CD4-positive, alpha-beta T cell treated with Interleukin-15 for 4 hours (primary cell): Measurements from ENCODE around the gene OR51L1.
"Not testable (repeated sequence)": the region's sequence is repeated elsewhere in the genome, so short reads cannot be mapped to it uniquely, and the experiment has no call there.

Experiments
- DNase-seq: peaks from one replicate; pipeline ENCODE4 v3.0.0-alpha.2; 2020; ENCODE audit warnings: low spot score

Gene OR51L1, protein sequence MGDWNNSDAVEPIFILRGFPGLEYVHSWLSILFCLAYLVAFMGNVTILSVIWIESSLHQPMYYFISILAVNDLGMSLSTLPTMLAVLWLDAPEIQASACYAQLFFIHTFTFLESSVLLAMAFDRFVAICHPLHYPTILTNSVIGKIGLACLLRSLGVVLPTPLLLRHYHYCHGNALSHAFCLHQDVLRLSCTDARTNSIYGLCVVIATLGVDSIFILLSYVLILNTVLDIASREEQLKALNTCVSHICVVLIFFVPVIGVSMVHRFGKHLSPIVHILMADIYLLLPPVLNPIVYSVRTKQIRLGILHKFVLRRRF

DNA sequence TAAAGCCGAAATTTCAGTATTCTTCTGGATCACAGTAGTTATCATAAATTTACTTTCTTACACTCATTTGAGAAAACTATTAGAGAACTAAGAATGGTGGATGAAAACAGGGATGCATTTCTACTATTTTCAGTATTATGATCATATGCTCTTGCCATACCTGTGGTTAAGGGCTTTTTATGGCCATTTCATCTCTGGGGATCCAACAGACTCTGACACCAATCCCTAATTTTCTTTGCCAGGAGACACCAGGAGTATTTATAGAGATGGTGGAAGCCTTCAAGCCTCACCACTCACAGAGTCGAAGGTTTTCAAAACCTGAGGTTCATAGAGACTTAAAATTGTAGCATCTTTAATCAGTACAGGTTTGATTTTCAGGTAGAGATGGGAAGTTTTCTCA lies at the start of gene OR51L1:
TSS of gene OR51L1 (plus strand) at position 301 of the 400 bp plus-strand sequence. CDS start 4,132 bp downstream, outside the sequence.
- DNase-seq = no peak

DNA sequence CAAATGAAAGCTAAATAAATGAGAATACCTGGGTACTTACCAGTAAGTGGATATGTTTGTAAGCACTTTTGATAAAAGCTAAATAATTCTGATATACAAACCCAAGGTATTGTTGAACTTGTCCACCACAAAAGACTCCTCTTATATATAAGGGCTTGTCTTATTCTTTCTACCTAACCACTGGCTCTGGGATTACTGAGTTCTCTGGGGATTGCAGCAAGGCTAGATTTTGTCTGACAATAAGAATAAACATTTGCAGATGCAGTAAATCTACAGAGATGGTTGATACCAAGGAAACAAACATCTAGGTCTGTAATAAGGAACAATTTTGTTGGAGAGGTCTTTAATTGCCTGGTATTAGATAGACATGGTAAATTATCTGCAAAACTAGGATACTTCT lies 47.1 kb upstream of the OR51L1 start, which contains the start of gene OR51A4:
TSS of gene OR51A4 (minus strand) at position 101 of the 400 bp plus-strand sequence. CDS start 505 bp downstream, outside the sequence.
- DNase-seq = no peak

DNA sequence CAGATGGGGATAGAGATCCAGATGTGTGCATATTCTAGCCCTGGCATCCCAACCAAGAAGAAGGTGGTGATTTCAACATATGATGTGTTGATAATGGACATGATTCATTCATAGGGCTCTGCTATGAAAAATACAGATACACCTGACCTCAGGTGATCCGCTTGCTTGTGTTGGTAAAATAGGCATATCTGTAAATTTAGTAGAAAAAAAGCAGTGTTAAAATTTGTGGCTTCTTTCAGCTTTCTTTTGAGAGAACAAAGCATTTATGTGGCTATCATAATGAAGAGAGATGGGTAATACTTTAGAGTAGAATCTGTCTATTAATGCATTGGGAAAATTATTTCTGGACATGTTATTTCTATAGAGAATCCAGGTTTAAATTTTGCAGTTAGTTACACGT lies 39.0 kb upstream of the OR51L1 start, which contains the start of gene OR51A2:
TSS of gene OR51A2 (minus strand) at position 101 of the 400 bp plus-strand sequence. CDS start at position 101, 0 bp downstream.
- DNase-seq = not testable (repeated sequence)

DNA sequence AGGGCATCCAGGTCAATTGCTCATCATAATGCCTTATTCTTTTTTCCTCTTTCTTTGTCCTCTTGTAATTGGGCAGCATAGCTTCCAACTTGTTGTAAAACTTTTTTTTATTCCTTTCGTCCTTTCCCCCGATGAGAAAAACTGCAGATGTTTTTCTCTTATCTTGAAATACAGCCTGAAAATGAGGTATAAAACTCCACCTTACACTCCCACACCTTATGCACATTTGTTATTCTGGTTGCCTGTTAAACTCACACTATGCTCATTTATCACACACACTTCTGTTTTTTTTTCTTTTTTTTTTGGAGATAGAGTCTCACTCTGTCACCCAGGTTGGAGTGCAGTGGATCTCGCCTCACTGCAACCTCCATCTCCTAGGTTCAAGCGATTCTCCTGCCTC lies 37.3 kb upstream of the OR51L1 start:
- DNase-seq = no peak

DNA sequence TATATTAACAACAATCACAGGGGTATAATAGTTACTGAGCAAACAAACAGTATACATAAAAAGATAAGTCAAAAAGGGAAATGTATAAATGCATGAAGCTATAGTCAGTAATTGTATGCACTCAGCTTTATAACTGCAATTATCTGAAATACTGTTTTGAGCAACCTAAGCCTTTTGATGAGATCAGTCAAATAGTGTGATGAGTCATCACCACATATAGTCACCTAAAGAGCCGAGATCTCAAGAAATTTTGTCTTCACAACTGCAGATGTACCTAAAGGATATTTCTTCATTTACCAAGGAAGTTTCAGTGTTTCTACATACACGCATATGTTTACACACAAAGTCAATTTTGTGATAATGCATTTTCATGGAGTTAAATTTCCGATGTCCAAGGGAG lies 33.8 kb upstream of the OR51L1 start:
- DNase-seq = no peak

DNA sequence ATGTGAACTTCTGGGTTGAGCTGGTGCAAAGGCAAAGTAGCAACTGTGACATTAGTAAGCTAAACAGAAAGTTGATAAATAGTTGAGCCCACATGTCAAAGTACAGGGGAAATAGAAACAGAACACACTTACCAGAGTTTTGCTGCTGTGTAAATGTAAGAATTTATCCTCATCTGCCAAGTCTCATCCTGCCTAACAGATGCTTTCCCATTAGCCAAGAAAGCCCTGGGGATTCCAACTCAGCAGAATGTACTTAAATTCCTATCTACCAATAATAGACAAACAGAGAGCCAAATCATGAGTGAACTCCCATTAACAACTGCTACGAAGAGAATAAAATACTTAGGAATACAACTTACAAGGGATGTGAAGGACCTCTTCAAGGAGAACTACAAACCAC lies 31.8 kb upstream of the OR51L1 start:
- DNase-seq = no peak

DNA sequence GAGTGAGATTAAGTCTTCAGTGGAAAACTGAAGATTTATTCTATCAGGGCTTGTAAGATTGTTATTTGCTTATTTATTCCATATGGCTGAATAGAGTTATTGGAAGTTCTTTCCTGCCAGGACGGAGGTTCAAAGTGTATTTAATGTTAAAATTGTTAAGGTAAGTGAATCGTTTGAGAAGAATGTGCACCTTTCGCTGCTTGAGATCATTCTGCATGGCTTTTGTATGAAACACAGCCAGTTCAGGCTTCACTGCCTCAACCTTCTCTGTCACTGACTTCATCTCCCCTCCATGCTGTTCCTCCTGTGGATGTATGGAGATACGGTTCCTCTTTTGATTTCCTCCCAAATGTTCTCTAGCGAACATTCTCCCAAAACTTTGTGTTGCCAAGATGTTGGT lies 19.2 kb upstream of the OR51L1 start:
- no peak for DNase-seq

DNA sequence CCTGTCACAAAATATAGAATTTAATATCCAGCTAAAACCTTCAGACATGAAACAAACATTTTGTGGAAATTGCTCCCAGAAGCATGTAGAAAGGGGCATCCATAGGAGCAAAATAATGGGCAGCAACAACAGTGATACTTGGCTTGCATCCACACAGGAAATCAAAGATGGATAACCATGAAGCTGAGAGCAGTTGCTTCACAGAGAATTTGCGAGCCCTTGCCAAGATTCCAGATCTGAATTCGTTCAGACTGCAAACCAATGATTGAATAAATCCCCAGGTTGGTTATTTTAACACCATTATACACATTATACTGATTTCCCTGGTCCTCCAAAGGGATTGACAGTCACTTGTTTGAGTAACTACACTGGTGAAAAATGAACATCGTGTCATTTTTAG lies 15.6 kb upstream of the OR51L1 start:
- no peak for DNase-seq

DNA sequence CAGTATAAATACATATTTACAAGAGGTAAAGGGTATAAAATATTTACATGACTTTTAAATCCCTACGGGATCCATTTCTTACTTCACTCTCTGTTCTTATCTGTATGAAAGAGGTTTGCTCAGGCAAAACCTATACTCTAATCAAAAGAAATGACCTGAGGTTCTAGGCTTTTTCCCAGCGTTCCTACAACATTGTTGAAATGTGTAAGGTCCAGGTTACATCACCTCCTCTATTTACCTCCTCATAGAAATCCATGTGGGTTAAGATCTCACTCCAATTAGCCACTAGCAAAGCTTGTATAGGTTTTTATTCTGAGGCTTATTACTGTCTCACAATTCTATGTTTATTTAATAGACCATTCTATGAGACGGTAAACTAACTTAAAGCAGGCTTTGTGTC lies 12.0 kb upstream of the OR51L1 start:
- no peak for DNase-seq

DNA sequence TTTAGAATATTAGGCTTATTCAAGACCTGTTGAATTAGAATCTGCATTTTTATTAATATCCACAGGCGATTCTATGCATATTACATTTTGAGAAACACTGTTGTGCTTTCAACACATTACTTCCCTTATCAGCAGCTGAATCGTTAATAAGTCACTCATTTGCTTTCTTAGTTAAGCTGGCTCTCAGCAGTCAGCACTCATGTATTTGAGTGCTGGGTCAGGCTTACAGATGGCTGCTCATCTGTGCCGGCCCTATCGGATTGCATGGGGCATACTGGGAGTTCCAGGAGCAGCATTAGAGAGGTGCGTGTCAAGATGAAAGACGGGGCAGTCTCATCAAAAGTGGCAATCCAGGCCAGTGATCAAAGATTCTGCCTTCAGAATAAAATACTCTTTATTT lies 10.8 kb upstream of the OR51L1 start:
- DNase-seq = no peak

DNA sequence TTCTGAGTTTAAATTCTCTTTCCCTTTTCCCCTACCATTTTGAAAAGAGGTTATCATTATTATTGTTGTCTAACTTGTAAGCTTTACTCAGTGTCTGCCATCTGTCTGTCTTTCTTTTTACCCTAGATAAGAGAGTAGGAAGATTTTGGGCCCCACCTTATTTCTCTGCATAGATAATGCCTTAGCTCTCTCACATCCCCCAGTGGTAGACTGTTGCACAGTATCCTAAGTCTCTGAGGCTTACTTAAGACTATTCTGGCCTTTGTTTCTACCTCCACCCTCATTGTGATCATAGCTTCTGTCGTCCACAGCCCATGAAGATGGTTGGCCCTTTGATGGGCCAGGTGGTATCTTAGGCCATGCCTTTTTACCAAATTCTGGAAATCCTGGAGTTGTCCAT lies 3.6 kb upstream of the OR51L1 start:
- DNase-seq = no peak

DNA sequence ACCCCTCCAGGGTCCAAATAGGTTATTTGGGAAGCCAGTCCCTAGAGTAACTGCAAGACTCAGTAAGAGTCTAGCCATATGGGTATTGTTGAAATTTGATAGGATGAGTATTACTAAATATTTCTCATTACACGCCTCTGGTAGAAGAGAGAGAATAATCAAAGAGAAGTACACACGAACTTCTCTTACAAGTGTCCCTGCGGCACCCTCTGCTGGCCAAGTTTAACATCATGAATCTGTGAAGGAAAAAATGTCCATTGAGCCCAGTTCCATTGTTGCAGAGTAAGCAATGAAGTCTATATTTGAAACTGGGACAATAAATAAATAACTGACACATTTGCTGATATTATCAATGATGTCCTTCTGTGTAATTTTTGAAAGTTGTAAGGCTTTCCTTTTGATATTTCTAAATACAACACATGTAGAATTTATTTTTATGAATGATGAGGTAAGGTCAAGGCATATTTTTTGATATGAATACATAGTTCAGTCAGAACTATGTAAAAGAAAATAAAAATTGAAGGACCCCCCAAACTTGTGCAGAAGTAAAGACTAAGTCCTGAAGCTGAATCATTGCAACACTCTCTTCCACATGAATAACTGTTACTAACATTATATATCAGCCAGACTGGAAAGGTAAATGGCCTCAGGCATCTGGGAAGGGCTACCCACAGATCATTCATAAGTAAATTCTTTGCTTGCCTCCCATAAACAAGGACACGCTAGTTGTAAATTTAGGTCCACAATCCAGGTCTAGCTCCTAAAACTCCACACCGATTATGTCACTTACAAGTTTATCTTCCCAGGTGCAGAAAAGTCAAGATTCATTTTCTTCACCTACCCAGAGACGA lies 10.0 kb downstream of the OR51L1 start:
- DNase-seq = no peak

DNA sequence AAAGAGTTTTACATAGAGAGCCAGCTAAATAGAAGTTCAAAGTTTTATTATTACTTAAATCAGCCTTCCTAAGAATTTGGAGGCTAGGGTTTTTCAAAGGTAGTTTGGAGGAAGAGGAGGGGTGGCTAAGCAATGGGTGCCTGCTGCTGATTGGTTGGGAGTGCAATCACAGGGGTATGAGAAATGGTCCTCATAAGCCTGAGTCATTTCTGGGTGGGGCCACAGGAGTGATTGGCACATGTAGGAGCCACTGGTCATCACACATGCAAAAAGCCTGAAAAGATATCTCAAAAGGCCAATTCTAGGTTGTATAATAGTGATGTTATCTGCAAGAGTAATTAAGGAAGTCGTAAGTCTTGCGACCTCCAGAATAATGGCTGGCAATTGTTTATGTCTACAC lies 12.9 kb downstream of the OR51L1 start:
- no peak for DNase-seq

DNA sequence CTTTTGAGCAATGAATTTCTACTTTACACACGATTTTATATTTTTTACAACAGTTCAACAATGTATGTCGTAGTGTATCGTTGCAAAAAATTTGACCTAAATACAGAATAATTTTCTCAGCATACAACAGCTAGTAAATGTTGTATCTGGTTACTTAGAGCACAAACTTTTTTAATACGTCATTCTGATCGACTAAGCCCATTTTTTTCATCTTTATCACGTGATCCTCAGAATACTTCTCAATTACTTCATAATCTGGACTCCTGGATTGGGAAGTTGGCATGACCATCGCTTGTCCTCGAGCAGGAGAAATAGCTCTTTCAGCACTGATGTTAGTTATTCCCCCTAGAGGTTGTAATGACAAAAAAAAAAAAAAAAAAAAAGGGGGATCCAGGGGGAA lies 16.6 kb downstream of the OR51L1 start:
- no peak for DNase-seq

DNA sequence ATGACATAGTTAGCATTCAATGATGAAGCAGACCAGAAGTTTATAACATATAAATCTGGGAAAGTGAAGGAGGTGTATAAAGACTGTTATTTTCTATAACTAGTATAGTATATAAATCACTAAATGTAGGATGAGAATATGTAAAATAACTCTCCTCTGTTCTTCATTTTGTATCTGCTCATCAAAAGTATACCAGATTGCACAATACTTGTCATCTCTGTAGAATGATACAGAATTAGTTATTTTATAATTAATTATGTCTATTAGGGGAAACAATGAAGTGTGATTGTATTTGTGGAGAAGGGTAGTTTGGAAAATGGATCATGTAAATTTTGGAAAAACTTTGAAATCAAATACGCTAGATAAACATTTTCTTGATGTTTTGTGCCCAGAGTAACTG lies 18.4 kb downstream of the OR51L1 start:
- DNase-seq = no peak

DNA sequence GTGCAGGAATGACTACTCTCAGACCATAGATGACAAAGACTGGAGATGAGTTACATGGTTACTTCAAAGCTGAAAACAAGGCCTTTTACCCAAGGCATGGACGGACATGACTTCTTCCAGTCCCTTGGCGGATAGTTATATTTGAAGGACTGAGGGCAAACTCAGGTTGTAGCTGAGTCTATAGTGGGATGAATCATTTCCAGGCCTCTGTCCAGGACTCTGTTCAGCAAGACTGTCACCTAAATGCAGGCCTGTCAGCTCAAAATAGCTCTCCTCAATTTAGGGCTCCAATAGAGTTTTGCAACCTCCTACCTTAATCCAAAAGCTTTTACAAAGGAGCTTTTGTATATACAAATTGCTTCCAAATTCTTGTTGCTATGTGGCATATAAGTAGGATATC lies 27.3 kb downstream of the OR51L1 start:
- no peak for DNase-seq

DNA sequence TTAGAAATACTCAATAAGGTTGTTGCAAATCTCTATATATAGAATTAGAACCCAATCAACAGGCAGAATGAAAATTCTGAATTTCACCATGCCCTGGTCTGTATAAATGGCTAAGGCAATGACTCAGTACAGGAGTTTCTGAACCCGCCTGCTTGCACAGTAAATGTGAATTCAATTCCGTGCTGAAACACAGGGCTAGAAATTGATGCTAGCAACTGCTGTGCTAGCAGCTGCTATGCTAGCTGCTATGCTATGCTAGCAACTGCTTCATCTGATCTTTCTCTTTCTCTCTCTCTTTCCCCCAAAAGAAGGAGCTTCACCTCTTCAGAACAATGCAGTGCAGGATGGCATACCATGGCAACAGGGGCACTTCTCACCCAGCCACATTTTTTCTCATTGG lies 42.0 kb downstream of the OR51L1 start:
- DNase-seq = no peak

DNA sequence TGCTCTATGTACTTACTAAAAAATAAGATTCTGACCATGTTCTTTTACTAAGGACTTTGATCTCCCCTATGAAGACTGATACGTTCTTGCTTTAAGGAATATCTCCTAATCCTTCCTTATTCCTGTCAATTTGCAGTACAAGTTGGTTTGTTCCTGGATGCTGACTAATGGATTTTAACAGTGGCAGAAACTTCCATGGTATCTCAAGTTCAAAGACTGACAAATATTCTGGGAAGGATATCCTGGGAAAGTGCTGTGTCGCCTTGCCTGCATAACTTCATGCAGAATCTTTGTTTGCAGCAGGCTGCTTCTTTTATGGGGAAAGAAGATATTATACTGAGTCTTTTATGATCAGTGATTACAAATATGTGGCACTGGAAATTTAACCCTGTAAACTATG lies 43.3 kb downstream of the OR51L1 start:
- DNase-seq = no peak

DNA sequence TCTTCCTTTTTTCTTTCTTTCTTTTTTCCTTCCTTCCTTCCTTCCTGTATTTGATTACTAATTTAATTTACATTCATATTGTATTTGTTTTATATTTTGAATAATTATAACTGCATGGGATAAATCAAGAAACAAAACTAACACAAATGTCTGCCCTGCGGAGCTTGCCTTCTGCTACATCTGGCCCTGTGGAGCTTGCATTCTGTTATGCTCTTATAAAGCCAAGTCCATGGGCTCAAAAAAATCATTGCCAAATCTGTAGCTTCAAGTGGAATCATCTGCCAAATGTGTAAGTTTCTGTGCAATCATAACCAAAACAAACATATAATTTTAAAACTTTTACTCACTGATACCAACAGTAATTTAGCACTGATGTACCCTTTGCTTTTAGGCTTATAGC lies 43.7 kb downstream of the OR51L1 start:
- DNase-seq = no peak

DNA sequence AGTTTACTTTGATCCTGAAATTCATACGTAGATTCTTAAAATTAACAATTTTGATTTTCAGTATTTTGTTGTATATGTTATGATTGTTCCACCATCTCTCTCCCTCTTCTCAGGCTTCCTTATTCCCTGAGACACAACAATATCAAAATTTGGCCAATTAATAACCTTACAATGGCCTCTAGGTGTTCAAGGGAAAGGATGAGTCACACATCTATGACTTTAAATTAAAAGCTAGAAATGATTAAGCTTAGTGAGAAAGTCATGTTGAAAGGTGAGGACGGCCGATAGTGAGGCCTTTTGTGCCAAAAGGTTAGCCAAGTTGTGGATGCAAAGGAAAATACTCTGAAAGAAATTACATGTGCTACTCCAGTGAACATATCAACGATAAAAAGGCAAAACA lies 46.2 kb downstream of the OR51L1 start:
- no peak for DNase-seq

DNA sequence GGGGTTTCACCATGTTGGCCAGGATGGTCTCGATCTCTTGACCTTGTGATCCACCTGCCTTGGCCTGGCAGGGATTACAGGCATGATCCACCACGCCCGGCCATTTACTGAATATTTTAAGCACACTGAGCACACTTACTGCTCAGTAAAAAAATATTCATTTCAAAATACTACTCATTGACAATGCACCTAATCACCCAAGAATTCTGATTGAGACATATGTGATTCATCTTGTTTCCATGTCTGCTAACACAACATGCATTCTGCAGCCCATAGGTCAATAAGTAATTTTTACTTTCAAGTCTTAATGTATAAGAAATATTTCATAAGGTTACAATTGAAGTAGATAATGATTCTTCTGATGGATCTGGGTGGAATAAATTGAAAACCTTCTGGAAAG lies 47.4 kb downstream of the OR51L1 start:
- no peak for DNase-seq

DNA sequence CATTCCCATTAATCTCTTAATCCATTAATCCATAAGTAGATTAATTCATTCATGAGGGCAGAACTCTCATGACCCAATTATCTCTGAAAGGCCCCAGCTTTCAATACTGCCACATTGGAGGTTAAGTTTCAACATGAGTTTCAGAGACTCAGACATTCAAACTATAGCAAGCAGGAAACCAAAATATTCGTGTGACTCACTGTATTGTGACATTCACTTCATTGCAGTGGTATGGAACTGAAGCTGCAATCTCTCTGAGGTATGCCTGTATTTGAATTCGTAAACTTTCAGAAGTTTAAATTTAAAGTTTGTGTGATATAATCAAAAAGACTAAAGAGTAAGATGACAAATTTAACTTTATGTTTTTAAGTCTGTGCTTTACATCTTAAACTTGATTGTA lies 48.7 kb downstream of the OR51L1 start:
- no peak for DNase-seq

DNA sequence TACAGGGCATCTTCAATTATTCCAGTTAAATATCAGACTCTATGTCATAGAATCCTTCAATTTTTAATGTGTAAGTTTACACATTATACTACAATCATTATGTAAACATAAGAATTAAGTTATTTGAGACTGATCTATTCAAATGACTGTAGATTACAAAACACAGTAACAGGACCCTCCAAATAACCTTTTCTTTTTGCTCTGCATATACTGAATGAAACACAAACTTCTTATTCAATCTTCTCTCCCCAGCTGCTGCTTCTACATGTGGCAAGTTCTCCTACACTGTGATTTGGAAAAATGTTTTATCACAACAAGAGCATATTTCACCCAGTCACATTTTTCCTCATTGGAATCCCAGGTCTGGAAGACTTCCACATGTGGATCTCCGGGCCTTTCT lies 51.6 kb downstream of the OR51L1 start, which contains the start of gene OR52J3:
TSS of gene OR52J3 (plus strand) at position 301 of the 400 bp plus-strand sequence. CDS start at position 301, 0 bp downstream.
- no peak for DNase-seq
